ENCODE results near the gene PYHIN1. TPM values are rescaled to one million over a fixed set of nuclear protein-coding genes. Genes with fewer than 3 reads are reported as not detected.

The PYHIN1 gene
- total RNA-seq, 2 experiments from 2014 or later = 18.8 to 25.2 TPM

- POLR2A ChIA-PET = no interaction called here
- H3K4me1 Mint-ChIP-seq = peaks cover 3% of the 10 kb centered on the region
- peaks cover 62% of the 10 kb centered on the region for H3K36me3 Mint-ChIP-seq (ENCODE audit: low read depth)
- no peak overlapping the region for H3K27ac Mint-ChIP-seq
- H3K4me3 Mint-ChIP-seq = no peak overlapping the region
- peaks cover 12% of the 10 kb centered on the region for H3K9me3 Mint-ChIP-seq
- no peak for DNase-seq
- H3K27me3 Mint-ChIP-seq = peaks cover 15% of the 10 kb centered on the region
- CTCF ChIA-PET = no interaction called here
These were observed 15.4 kb downstream of the PYHIN1 start for GRCh38 chr1:158946785-158947184.

GRCh38 chr1:158951956-158952355 lies 20.6 kb downstream of the PYHIN1 start:
- CTCF ChIA-PET = no interaction called here
- Mint-ChIP-seq H3K27ac (no peak overlapping the region), H3K4me1 (peaks cover 9% of the 10 kb centered on the region), H3K4me3 (no peak overlapping the region), H3K9me3 (peaks cover 18% of the 10 kb centered on the region), H3K36me3 (ENCODE audit: low read depth) (peaks cover 45% of the 10 kb centered on the region), H3K27me3 (peaks cover 7% of the 10 kb centered on the region)
- POLR2A ChIA-PET = no interaction called here
- no peak for DNase-seq

- H3K4me3 Mint-ChIP-seq = no peak overlapping the region
These were observed 21.1 kb downstream of the PYHIN1 start for GRCh38 chr1:158952416-158952815.

GRCh38 chr1:158961178-158961577 lies 29.8 kb downstream of the PYHIN1 start:
- no peak for DNase-seq
- H3K27ac Mint-ChIP-seq = no peak overlapping the region
- peaks cover 9% of the 10 kb centered on the region for H3K27me3 Mint-ChIP-seq
- H3K9me3 Mint-ChIP-seq = peaks cover 5% of the 10 kb centered on the region
- H3K4me3 Mint-ChIP-seq = no peak overlapping the region
- peaks cover 23% of the 10 kb centered on the region for H3K36me3 Mint-ChIP-seq (ENCODE audit: low read depth)
- H3K4me1 Mint-ChIP-seq = no peaks in the 10 kb centered on the region
- ChIA-PET CTCF (no interaction called here), POLR2A (no interaction called here)

More at GRCh38 chr1:158952416-158952815, 21.1 kb downstream of the PYHIN1 start:
- H3K27me3 Mint-ChIP-seq = peaks cover 3% of the 10 kb centered on the region
- peaks cover 18% of the 10 kb centered on the region for H3K9me3 Mint-ChIP-seq
- H3K4me1 Mint-ChIP-seq = peaks cover 9% of the 10 kb centered on the region
- no peak overlapping the region for H3K27ac Mint-ChIP-seq
- POLR2A ChIA-PET = no interaction called here
- peaks cover 43% of the 10 kb centered on the region for H3K36me3 Mint-ChIP-seq (ENCODE audit: low read depth)
- CTCF ChIA-PET = no interaction called here
- DNase-seq = no peak

- CTCF ChIA-PET = interaction anchor here (0.9 to 1.3 kb wide), 2 partner anchors 12 to 22 kb away, joined by 3 to 5 read pairs; no protein-coding TSS in a partner anchor
- Mint-ChIP-seq H3K4me3 (no peak overlapping the region), H3K27me3 (peaks cover 11% of the 10 kb centered on the region), H3K27ac (no peak overlapping the region), H3K9me3 (peaks cover 8% of the 10 kb centered on the region), H3K36me3 (ENCODE audit: low read depth) (peaks cover 25% of the 10 kb centered on the region), H3K4me1 (no peaks in the 10 kb centered on the region)
- POLR2A ChIA-PET = no interaction called here
- DNase-seq = no peak
These were observed 31.6 kb downstream of the PYHIN1 start for GRCh38 chr1:158962983-158963382.

- Mint-ChIP-seq H3K27me3 (peaks cover 10% of the 10 kb centered on the region), H3K27ac (no peak overlapping the region), H3K4me1 (peaks cover 4% of the 10 kb centered on the region), H3K36me3 (ENCODE audit: low read depth) (peaks cover 5% of the 10 kb centered on the region), H3K9me3 (peaks cover 9% of the 10 kb centered on the region), H3K4me3 (no peak overlapping the region)
- ChIA-PET POLR2A (no interaction called here), CTCF (interaction anchor here (1.2 kb wide), 1 partner anchor 19 kb away, joined by 3 read pairs; no protein-coding TSS in a partner anchor)
- DNase-seq = no peak
These were observed 37.8 kb downstream of the PYHIN1 start for GRCh38 chr1:158969166-158969565.

GRCh38 chr1:158969855-158970254 lies 38.5 kb downstream of the PYHIN1 start:
- H3K4me3 Mint-ChIP-seq = no peak overlapping the region
- H3K9me3 Mint-ChIP-seq = peaks cover 9% of the 10 kb centered on the region
- no peak overlapping the region for H3K27ac Mint-ChIP-seq
- H3K36me3 Mint-ChIP-seq (ENCODE audit: low read depth) = peaks cover 5% of the 10 kb centered on the region
- ChIA-PET CTCF (no interaction called here), POLR2A (no interaction called here)
- H3K4me1 Mint-ChIP-seq = peaks cover 4% of the 10 kb centered on the region
- peaks cover 7% of the 10 kb centered on the region for H3K27me3 Mint-ChIP-seq
- DNase-seq = no peak

GRCh38 chr1:158972841-158973240 lies 41.5 kb downstream of the PYHIN1 start:
- POLR2A ChIA-PET = no interaction called here
- Mint-ChIP-seq H3K27ac (no peak overlapping the region), H3K4me3 (no peak overlapping the region), H3K4me1 (peaks cover 4% of the 10 kb centered on the region), H3K9me3 (peaks cover 4% of the 10 kb centered on the region), H3K36me3 (ENCODE audit: low read depth) (peaks cover 6% of the 10 kb centered on the region), H3K27me3 (no peaks in the 10 kb centered on the region)
- CTCF ChIA-PET = no interaction called here
- peak; percentile 12 for DNase-seq

GRCh38 chr1:158976219-158976618 lies 44.9 kb downstream of the PYHIN1 start:
- H3K36me3 Mint-ChIP-seq (ENCODE audit: low read depth) = peaks cover 11% of the 10 kb centered on the region
- no peak for DNase-seq
- no peaks in the 10 kb centered on the region for H3K4me1 Mint-ChIP-seq
- CTCF ChIA-PET = interaction anchor here (0.7 to 2.5 kb wide), 2 partner anchors 14 to 159 kb away, joined by 3 to 5 read pairs; no protein-coding TSS in a partner anchor
- POLR2A ChIA-PET = no interaction called here
- H3K4me3 Mint-ChIP-seq = no peak overlapping the region
- H3K27ac Mint-ChIP-seq = no peak overlapping the region
- H3K9me3 Mint-ChIP-seq = peaks cover 5% of the 10 kb centered on the region
- no peaks in the 10 kb centered on the region for H3K27me3 Mint-ChIP-seq

GRCh38 chr1:158978730-158979129 lies 47.4 kb downstream of the PYHIN1 start:
- Mint-ChIP-seq H3K27me3 (peaks cover 6% of the 10 kb centered on the region), H3K9me3 (peaks cover 17% of the 10 kb centered on the region), H3K36me3 (ENCODE audit: low read depth) (peaks cover 15% of the 10 kb centered on the region), H3K27ac (no peak overlapping the region), H3K4me1 (no peaks in the 10 kb centered on the region), H3K4me3 (no peak overlapping the region)
- ChIA-PET POLR2A (no interaction called here), CTCF (interaction anchor here (0.6 kb wide), 1 partner anchor 186 kb away, joined by 3 read pairs; no protein-coding TSS in a partner anchor)
- no peak for DNase-seq

- no peak overlapping the region for H3K27ac Mint-ChIP-seq
- no peak overlapping the region for H3K4me3 Mint-ChIP-seq
- peaks cover 6% of the 10 kb centered on the region for H3K27me3 Mint-ChIP-seq
- H3K9me3 Mint-ChIP-seq = peaks cover 17% of the 10 kb centered on the region
- DNase-seq = no peak
- POLR2A ChIA-PET = no interaction called here
- H3K4me1 Mint-ChIP-seq = no peaks in the 10 kb centered on the region
- H3K36me3 Mint-ChIP-seq (ENCODE audit: low read depth) = peaks cover 15% of the 10 kb centered on the region
- CTCF ChIA-PET = no interaction called here
These were observed 47.9 kb downstream of the PYHIN1 start for GRCh38 chr1:158979229-158979628.

GRCh38 chr1:158983235-158983634 lies 51.9 kb downstream of the PYHIN1 start:
- ChIA-PET CTCF (no interaction called here), POLR2A (no interaction called here)
- Mint-ChIP-seq H3K4me3 (no peak overlapping the region), H3K36me3 (ENCODE audit: low read depth) (peaks cover 11% of the 10 kb centered on the region), H3K27ac (no peak overlapping the region), H3K27me3 (peaks cover 6% of the 10 kb centered on the region), H3K9me3 (peaks cover 17% of the 10 kb centered on the region), H3K4me1 (no peaks in the 10 kb centered on the region)
- no peak for DNase-seq

GRCh38 chr1:158984386-158984785 lies 53.0 kb downstream of the PYHIN1 start:
- ChIA-PET POLR2A (no interaction called here), CTCF (no interaction called here)
- H3K4me1 Mint-ChIP-seq = no peaks in the 10 kb centered on the region
- no peak for DNase-seq
- no peak overlapping the region for H3K27ac Mint-ChIP-seq
- H3K36me3 Mint-ChIP-seq (ENCODE audit: low read depth) = peaks cover 10% of the 10 kb centered on the region
- peaks cover 17% of the 10 kb centered on the region for H3K9me3 Mint-ChIP-seq
- H3K27me3 Mint-ChIP-seq = peaks cover 6% of the 10 kb centered on the region
- no peak overlapping the region for H3K4me3 Mint-ChIP-seq

GRCh38 chr1:158989424-158989823 lies 58.1 kb downstream of the PYHIN1 start:
- POLR2A ChIA-PET = no interaction called here
- Mint-ChIP-seq H3K27me3 (no peaks in the 10 kb centered on the region), H3K27ac (no peak overlapping the region), H3K4me3 (no peak overlapping the region), H3K36me3 (ENCODE audit: low read depth) (peaks cover 24% of the 10 kb centered on the region), H3K4me1 (no peaks in the 10 kb centered on the region), H3K9me3 (peaks cover 21% of the 10 kb centered on the region)
- no peak for DNase-seq
- CTCF ChIA-PET = interaction anchor here (0.7 to 1.4 kb wide), 3 partner anchors 9 to 170 kb away, joined by 3 read pairs; no protein-coding TSS in a partner anchor
